Fibroblast of lung (primary cell): ENCODE results near the gene GABRG3. TPM values are rescaled to one million over a fixed set of nuclear protein-coding genes. Genes with fewer than 3 reads are reported as not detected.
A peak's percentile ranks its signal among the peaks of the same experiment; 100 is the strongest.

Experiments
- DNase-seq, 2 donors: peaks; one replicate each; pipeline versions ENCODE4 v3.0.0 to v3.0.0-alpha.2; 2010; ENCODE audit warnings: low read depth in 2 of 2
- H2AFZ ChIP-seq: 2 replicates; pipeline ENCODE4 v1.5.1; 2012; ENCODE audit warnings: low read length, control low read depth, inconsistent platforms
- H3K27ac ChIP-seq: 2 replicates; pipeline ENCODE4 v1.5.1; 2011; ENCODE audit warnings: low read length, control low read depth; ENCODE audit not compliant: insufficient read depth
- H3K27me3 ChIP-seq: 2 replicates; pipeline ENCODE4 v1.5.1; 2011; ENCODE audit warnings: mild to moderate bottlenecking, low read length; ENCODE audit not compliant: control insufficient read depth, insufficient read depth
- H3K36me3 ChIP-seq: 2 replicates; pipeline ENCODE4 v1.5.1; 2011; ENCODE audit warnings: low read length; ENCODE audit not compliant: control insufficient read depth, insufficient read depth
- H3K4me1 ChIP-seq: 2 replicates; pipeline ENCODE4 v1.5.1; 2011; ENCODE audit warnings: low read length; ENCODE audit not compliant: control insufficient read depth, insufficient read depth; ENCODE audit errors: extremely low read depth
- H3K4me2 ChIP-seq: 2 replicates; pipeline ENCODE4 v1.5.1; 2011; ENCODE audit warnings: low read length, control low read depth; ENCODE audit not compliant: insufficient read depth; ENCODE audit errors: extremely low read depth
- H3K4me3 ChIP-seq, 4 experiments: fragments of 200-600 bp in 1 of 4; sonication (generic) in 1 of 4; replicated peaks in 1 of 4; 2 replicates each; pipeline ENCODE4 v1.5.1; 2011 to 2016; ENCODE audit warnings: low read length in 4 of 4, low read depth in 3 of 4, mild to moderate bottlenecking in 3 of 4, control low read depth in 2 of 4, inconsistent platforms in 1 of 4, mixed read lengths in 1 of 4; ENCODE audit not compliant: insufficient read depth in 1 of 4; ENCODE audit errors: control extremely low read depth in 1 of 4
- H3K79me2 ChIP-seq: 2 replicates; pipeline ENCODE4 v1.5.1; 2012; ENCODE audit warnings: mild to moderate bottlenecking, low read length, inconsistent platforms; ENCODE audit not compliant: control insufficient read depth, insufficient read depth
- H3K9ac ChIP-seq: 2 replicates; pipeline ENCODE4 v1.5.1; 2011; ENCODE audit warnings: mild to moderate bottlenecking, low read length, control low read depth; ENCODE audit not compliant: insufficient read depth
- H3K9me3 ChIP-seq: 2 replicates; pipeline ENCODE4 v1.5.1; 2012; ENCODE audit warnings: low read depth, low read length; ENCODE audit not compliant: control insufficient read depth, insufficient read depth
- H4K20me1 ChIP-seq: 2 replicates; pipeline ENCODE4 v1.5.1; 2011; ENCODE audit warnings: low read length; ENCODE audit not compliant: control insufficient read depth, insufficient read depth; ENCODE audit errors: extremely low read depth
- EZH2 ChIP-seq: IDR thresholded peaks from 2 replicates; pipeline ENCODE4 v1.5.1; 2012; ENCODE audit warnings: low read length, control low read depth, mild to moderate bottlenecking; ENCODE audit errors: missing control alignments
- polyA plus RNA-seq, 2 donors: library from polyadenylated mRNA; depleted of rRNA in 1 of 2; stranded (reverse) in 1 of 2; unstranded in 1 of 2; fragments of >200 nt; gene quantifications; 2 replicates each; pipeline ENCODE4 v1.2.1, GENCODE V29; 2011 to 2012; ENCODE audit warnings: missing spikeins in 1 of 2
- total RNA-seq: library from RNA; depleted of rRNA; stranded (reverse); fragments of >200 nt; gene quantifications from 2 replicates; pipeline ENCODE4 v1.2.1, GENCODE V29; 2014
- TF ChIP-seq, protein P1 (sequence below), 2 donors: IDR thresholded peaks in 1 of 2; conservative IDR thresholded peaks in 1 of 2; 1 replicate in 1 of 2; 2 replicates in 1 of 2; pipeline ENCODE4 v1.5.1; 2011 to 2012; ENCODE audit warnings: low read length in 2 of 2, control low read depth in 1 of 2, inconsistent platforms in 1 of 2, low read depth in 1 of 2, mild to moderate bottlenecking in 1 of 2

GABRG3 gene
- total and polyA plus RNA-seq, 2 donors (not counting 1 experiment from before 2014, with no cell fraction given), result not detected

DNA sequence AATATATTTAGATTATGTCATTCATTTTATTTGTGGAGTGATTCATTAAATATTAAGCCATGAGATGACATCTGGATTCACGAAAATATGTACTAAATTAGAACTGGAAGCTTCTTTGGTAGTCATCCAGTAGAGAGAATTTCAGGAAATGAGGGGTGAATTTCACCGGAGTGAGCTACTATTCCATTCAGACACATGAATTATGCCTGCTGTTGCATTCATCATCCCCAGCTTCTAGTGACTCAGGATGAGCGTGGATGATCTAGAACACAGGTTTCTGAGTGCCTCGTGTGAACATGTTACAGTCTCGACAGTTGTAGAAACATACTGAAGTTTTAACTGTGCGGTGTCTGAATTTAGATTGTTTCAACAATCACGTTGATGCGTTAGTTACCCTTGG lies 42.9 kb upstream of the GABRG3 start:
- no peak overlapping the region for H3K4me3 ChIP-seq
- H3K9me3 ChIP-seq, result no peaks in the 10 kb centered on the region
- no peaks in the 10 kb centered on the region for H3K4me1 ChIP-seq
- H4K20me1 ChIP-seq, result no peaks in the 10 kb centered on the region
- no peak overlapping the region for H3K27ac ChIP-seq
- H2AFZ ChIP-seq, result no peak overlapping the region
- no peaks in the 10 kb centered on the region for H3K27me3 ChIP-seq
- H3K4me2 ChIP-seq, result no peak overlapping the region
- no peaks in the 10 kb centered on the region for H3K79me2 ChIP-seq
- peak in 1 of 2 donors; percentile 0 for DNase-seq
- TF ChIP-seq, protein P1, sequence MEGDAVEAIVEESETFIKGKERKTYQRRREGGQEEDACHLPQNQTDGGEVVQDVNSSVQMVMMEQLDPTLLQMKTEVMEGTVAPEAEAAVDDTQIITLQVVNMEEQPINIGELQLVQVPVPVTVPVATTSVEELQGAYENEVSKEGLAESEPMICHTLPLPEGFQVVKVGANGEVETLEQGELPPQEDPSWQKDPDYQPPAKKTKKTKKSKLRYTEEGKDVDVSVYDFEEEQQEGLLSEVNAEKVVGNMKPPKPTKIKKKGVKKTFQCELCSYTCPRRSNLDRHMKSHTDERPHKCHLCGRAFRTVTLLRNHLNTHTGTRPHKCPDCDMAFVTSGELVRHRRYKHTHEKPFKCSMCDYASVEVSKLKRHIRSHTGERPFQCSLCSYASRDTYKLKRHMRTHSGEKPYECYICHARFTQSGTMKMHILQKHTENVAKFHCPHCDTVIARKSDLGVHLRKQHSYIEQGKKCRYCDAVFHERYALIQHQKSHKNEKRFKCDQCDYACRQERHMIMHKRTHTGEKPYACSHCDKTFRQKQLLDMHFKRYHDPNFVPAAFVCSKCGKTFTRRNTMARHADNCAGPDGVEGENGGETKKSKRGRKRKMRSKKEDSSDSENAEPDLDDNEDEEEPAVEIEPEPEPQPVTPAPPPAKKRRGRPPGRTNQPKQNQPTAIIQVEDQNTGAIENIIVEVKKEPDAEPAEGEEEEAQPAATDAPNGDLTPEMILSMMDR (conservative IDR thresholded peaks at IDR 0.05 in 1 of 2, IDR thresholded peaks at IDR 0.05 in 1 of 2; ENCODE audit: low read depth in 1 of 2, low read length in 2 of 2), result no peak
- no peak for TF ChIP-seq EZH2
- H3K36me3 ChIP-seq, result no peaks in the 10 kb centered on the region
- no peak overlapping the region for H3K9ac ChIP-seq

DNA sequence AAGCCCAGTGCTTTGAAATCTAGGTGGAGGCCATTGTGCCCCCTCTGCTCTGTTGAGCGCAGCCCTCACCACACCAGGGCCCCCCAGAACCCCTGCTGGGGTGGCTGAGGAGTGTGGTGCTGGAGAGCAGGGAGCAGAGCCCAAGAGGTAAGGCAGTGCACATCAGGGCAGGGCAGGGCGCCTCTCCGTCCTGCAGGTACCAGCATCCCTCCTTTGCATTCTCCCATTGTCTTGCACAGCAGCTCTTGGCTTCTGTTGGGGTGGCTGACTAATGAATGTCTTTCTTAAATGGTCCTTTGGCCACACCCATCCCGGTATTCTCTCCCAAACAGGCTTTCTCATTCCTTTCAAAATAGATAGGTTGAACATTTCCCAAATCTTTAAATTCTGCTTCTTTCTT lies 41.4 kb upstream of the GABRG3 start:
- Histone ChIP-seq H2AFZ (no peak overlapping the region), H3K9me3 (no peaks in the 10 kb centered on the region), H3K79me2 (no peaks in the 10 kb centered on the region), H3K27ac (no peak overlapping the region), H3K27me3 (no peaks in the 10 kb centered on the region), H3K4me1 (no peaks in the 10 kb centered on the region), H3K9ac (no peak overlapping the region), H3K36me3 (no peaks in the 10 kb centered on the region), H3K4me3 (no peak overlapping the region), H3K4me2 (no peak overlapping the region), H4K20me1 (no peaks in the 10 kb centered on the region)
- TF ChIP-seq, protein P1 (conservative IDR thresholded peaks at IDR 0.05 in 1 of 2, IDR thresholded peaks at IDR 0.05 in 1 of 2; ENCODE audit: low read depth in 1 of 2, low read length in 2 of 2), result no peak
- TF ChIP-seq EZH2, result no peak
- DNase-seq, result no peak

DNA sequence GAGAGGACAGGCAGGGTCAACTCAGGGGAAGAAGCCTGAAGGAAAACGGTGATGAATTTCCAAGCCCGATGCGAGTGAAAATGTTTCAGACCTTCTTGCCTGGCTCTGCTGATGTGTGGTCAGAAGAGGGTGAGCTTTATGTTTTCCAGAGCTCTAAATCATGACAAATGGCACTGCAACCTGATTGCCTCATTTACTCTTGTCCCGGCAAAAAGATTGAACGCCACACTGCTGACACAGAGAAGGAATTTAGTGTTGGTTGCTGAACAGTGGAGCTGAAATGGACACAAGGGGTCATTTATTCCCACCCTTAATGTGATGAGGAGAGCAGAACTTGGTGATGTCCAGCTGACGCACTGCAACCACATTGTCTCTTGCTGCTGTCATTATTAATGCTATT lies 36.1 kb upstream of the GABRG3 start:
- DNase-seq, result no peak
- H3K36me3 ChIP-seq, result no peaks in the 10 kb centered on the region
- H3K9ac ChIP-seq, result no peak overlapping the region
- no peak for TF ChIP-seq EZH2
- TF ChIP-seq, protein P1 (conservative IDR thresholded peaks at IDR 0.05 in 1 of 2, IDR thresholded peaks at IDR 0.05 in 1 of 2; ENCODE audit: low read depth in 1 of 2, low read length in 2 of 2), result no peak
- no peaks in the 10 kb centered on the region for H3K27me3 ChIP-seq
- H3K4me1 ChIP-seq, result no peaks in the 10 kb centered on the region
- no peaks in the 10 kb centered on the region for H3K79me2 ChIP-seq
- H3K4me2 ChIP-seq, result no peak overlapping the region
- H3K4me3 ChIP-seq, result no peak overlapping the region
- no peak overlapping the region for H3K27ac ChIP-seq
- no peaks in the 10 kb centered on the region for H4K20me1 ChIP-seq
- no peak overlapping the region for H2AFZ ChIP-seq
- H3K9me3 ChIP-seq, result no peaks in the 10 kb centered on the region
